Memory B cell (primary cell): ENCODE results near the gene MRPL28.
"Not testable (repeated sequence)": the region's sequence is repeated elsewhere in the genome, so short reads cannot be mapped to it uniquely, and the experiment has no call there.

Experiments used
- ATAC-seq: fragments of 150-1000 bp; cut with Tn5 transposase; 2 replicates; pipeline ENCODE4 v1.10.0; 2021; ENCODE audit warnings: low read depth, mild to moderate bottlenecking, moderate library complexity
- DNase-seq, 2 donors: peaks; one replicate each; pipeline ENCODE4 v3.0.0; 2022; ENCODE audit warnings: low spot score in 2 of 2
- H3K27ac Mint-ChIP-seq: one replicate; pipeline ENCODE4 v1.8.0; 2022; ENCODE audit warnings: mild to moderate bottlenecking, moderate library complexity, mixed read lengths
- H3K27me3 Mint-ChIP-seq: one replicate; pipeline ENCODE4 v1.8.0; 2022; ENCODE audit warnings: mixed read lengths
- H3K36me3 Mint-ChIP-seq: one replicate; pipeline ENCODE4 v1.8.0; 2022; ENCODE audit warnings: mild to moderate bottlenecking, mixed read lengths
- H3K4me1 Mint-ChIP-seq: one replicate; pipeline ENCODE4 v1.8.0; 2022; ENCODE audit warnings: mixed read lengths
- H3K4me3 Mint-ChIP-seq: one replicate; pipeline ENCODE4 v1.8.0; 2022; ENCODE audit warnings: mild to moderate bottlenecking, moderate library complexity, mixed read lengths
- H3K9me3 Mint-ChIP-seq: one replicate; pipeline ENCODE4 v1.8.0; 2022; ENCODE audit warnings: mixed read lengths

The MRPL28 gene

GRCh38 chr16:398561-399339, 28.4 kb upstream of the MRPL28 start:
- H3K4me3 Mint-ChIP-seq, result peak overlapping the region; percentile 79
- H3K9me3 Mint-ChIP-seq, result no peaks in the 10 kb centered on the region
- H3K27me3 Mint-ChIP-seq, result no peaks in the 10 kb centered on the region
- peak overlapping the region; percentile 72 for H3K27ac Mint-ChIP-seq
- DNase-seq, result no peak
- peaks cover 22% of the 10 kb centered on the region for H3K4me1 Mint-ChIP-seq
- no peaks in the 10 kb centered on the region for H3K36me3 Mint-ChIP-seq
- ATAC-seq, result no peak

GRCh38 chr16:397736-398332, 27.5 kb upstream of the MRPL28 start:
- H3K9me3 Mint-ChIP-seq, result no peaks in the 10 kb centered on the region
- ATAC-seq (peak; percentile 10), DNase-seq (peak; percentile 41 to 48)
- H3K27me3 Mint-ChIP-seq, result no peaks in the 10 kb centered on the region
- H3K4me3 Mint-ChIP-seq, result peak overlapping the region; percentile 79
- H3K27ac Mint-ChIP-seq, result peak overlapping the region; percentile 72
- H3K36me3 Mint-ChIP-seq, result no peaks in the 10 kb centered on the region
- H3K4me1 Mint-ChIP-seq, result peaks cover 22% of the 10 kb centered on the region

GRCh38 chr16:397135-397661, 26.9 kb upstream of the MRPL28 start, which contains the start of gene NME4:
Gene NME4, plus strand, starts transcription at chr16:397199. Its CDS starts 24 bp downstream, at chr16:397223.
- DNase-seq (peak in 1 of 2 donors; percentile 42), ATAC-seq (peak; percentile 5)
- H3K27me3 Mint-ChIP-seq, result no peaks in the 10 kb centered on the region
- H3K4me1 Mint-ChIP-seq, result peaks cover 22% of the 10 kb centered on the region
- no peaks in the 10 kb centered on the region for H3K9me3 Mint-ChIP-seq
- H3K4me3 Mint-ChIP-seq, result peak within 1 kb of the TSS; percentile 93
- no peaks in the 10 kb centered on the region for H3K36me3 Mint-ChIP-seq
- H3K27ac Mint-ChIP-seq, result peak within 1 kb of the TSS; percentile 72

GRCh38 chr16:396605-397004, 26.3 kb upstream of the MRPL28 start:
- no peaks in the 10 kb centered on the region for H3K9me3 Mint-ChIP-seq
- ATAC-seq (no peak), DNase-seq (no peak)
- peak overlapping the region; percentile 24 for H3K27ac Mint-ChIP-seq
- H3K36me3 Mint-ChIP-seq, result no peaks in the 10 kb centered on the region
- H3K27me3 Mint-ChIP-seq, result no peaks in the 10 kb centered on the region
- H3K4me1 Mint-ChIP-seq, result peaks cover 22% of the 10 kb centered on the region
- H3K4me3 Mint-ChIP-seq, result peak overlapping the region; percentile 93

GRCh38 chr16:396199-396598, 25.9 kb upstream of the MRPL28 start:
- ATAC-seq, result no peak
- H3K27me3 Mint-ChIP-seq, result no peaks in the 10 kb centered on the region

GRCh38 chr16:392450-393030, 22.2 kb upstream of the MRPL28 start:
- Mint-ChIP-seq H3K27ac (no peak overlapping the region), H3K9me3 (no peaks in the 10 kb centered on the region), H3K4me3 (no peak overlapping the region), H3K36me3 (no peaks in the 10 kb centered on the region), H3K4me1 (peaks cover 9% of the 10 kb centered on the region), H3K27me3 (no peaks in the 10 kb centered on the region)
- DNase-seq, result no peak
- no peak for ATAC-seq

More at GRCh38 chr16:396199-396598, 25.9 kb upstream of the MRPL28 start:
- DNase-seq, result no peak
- Mint-ChIP-seq H3K36me3 (no peaks in the 10 kb centered on the region), H3K4me1 (peaks cover 22% of the 10 kb centered on the region), H3K9me3 (no peaks in the 10 kb centered on the region), H3K4me3 (peak overlapping the region; percentile 93), H3K27ac (peak overlapping the region; percentile 24)

GRCh38 chr16:391885-392335, 21.6 kb upstream of the MRPL28 start:
- Mint-ChIP-seq H3K4me1 (peaks cover 9% of the 10 kb centered on the region), H3K4me3 (no peak overlapping the region), H3K36me3 (no peaks in the 10 kb centered on the region), H3K9me3 (no peaks in the 10 kb centered on the region), H3K27me3 (no peaks in the 10 kb centered on the region), H3K27ac (no peak overlapping the region)
- ATAC-seq (peak; percentile 89), DNase-seq (peak; percentile 60 to 76)

- no peak for ATAC-seq
- Mint-ChIP-seq H3K27ac (no peak overlapping the region), H3K36me3 (no peaks in the 10 kb centered on the region), H3K4me1 (no peaks in the 10 kb centered on the region), H3K4me3 (no peak overlapping the region), H3K27me3 (no peaks in the 10 kb centered on the region), H3K9me3 (no peaks in the 10 kb centered on the region)
- no peak for DNase-seq
Observed at GRCh38 chr16:389352-389751, 19.0 kb upstream of the MRPL28 start.

- H3K4me1 Mint-ChIP-seq, DNase-seq, H3K27ac Mint-ChIP-seq, H3K4me3 Mint-ChIP-seq, ATAC-seq, H3K27me3 Mint-ChIP-seq, H3K36me3 Mint-ChIP-seq, H3K9me3 Mint-ChIP-seq: not testable (repeated sequence)
Observed at GRCh38 chr16:387761-388666, 17.7 kb upstream of the MRPL28 start.

GRCh38 chr16:386641-387156, 16.4 kb upstream of the MRPL28 start:
- H3K9me3 Mint-ChIP-seq, result no peaks in the 10 kb centered on the region
- DNase-seq, result no peak
- no peaks in the 10 kb centered on the region for H3K36me3 Mint-ChIP-seq
- no peak for ATAC-seq
- H3K27ac Mint-ChIP-seq, result no peak overlapping the region
- H3K4me3 Mint-ChIP-seq, result no peak overlapping the region
- H3K4me1 Mint-ChIP-seq, result peaks cover 8% of the 10 kb centered on the region
- H3K27me3 Mint-ChIP-seq, result no peaks in the 10 kb centered on the region

GRCh38 chr16:383326-384051, 13.2 kb upstream of the MRPL28 start:
- H3K27me3 Mint-ChIP-seq, result no peaks in the 10 kb centered on the region
- H3K36me3 Mint-ChIP-seq, result no peaks in the 10 kb centered on the region
- H3K9me3 Mint-ChIP-seq, result no peaks in the 10 kb centered on the region
- DNase-seq (no peak), ATAC-seq (peak; percentile 55)
- H3K4me1 Mint-ChIP-seq, result peaks cover 13% of the 10 kb centered on the region
- peak overlapping the region; percentile 84 for H3K4me3 Mint-ChIP-seq
- H3K27ac Mint-ChIP-seq, result peak overlapping the region; percentile 43

- Mint-ChIP-seq H3K36me3 (no peaks in the 10 kb centered on the region), H3K4me1 (peaks cover 13% of the 10 kb centered on the region), H3K9me3 (no peaks in the 10 kb centered on the region), H3K4me3 (peak within 1 kb of the TSS; percentile 84), H3K27me3 (no peaks in the 10 kb centered on the region), H3K27ac (peak within 1 kb of the TSS; percentile 43)
- DNase-seq, result peak; percentile 45 to 66
- peak; percentile 66 for ATAC-seq
Observed at GRCh38 chr16:381789-382717, 11.7 kb upstream of the MRPL28 start, which contains the start of gene PGAP6. Gene PGAP6, minus strand, starts transcription at chr16:381978. Its CDS starts 157 bp downstream, at chr16:381821.
